IMR-90 (cell line): ENCODE results near the gene PYY. TPM values are rescaled to one million over a fixed set of nuclear protein-coding genes. Genes with fewer than 3 reads are reported as not detected.

Experiments
- ATAC-seq: fragments of 200-7000 bp; cut with Tn5 transposase; 2 replicates; pipeline ENCODE4 v1.9.1; 2020; ENCODE audit warnings: low read depth, mild to moderate bottlenecking, moderate library complexity
- BruUV-seq: library from RNA; stranded (reverse); fragments of 400-500 nt; replicated peaks from 2 replicates; lab custom pipeline; 2021; lab: Mats Ljungman, UMichigan
- CTCF ChIA-PET: fragments of 300-600 bp; formaldehyde crosslinking; extraction: SDS; loops from one replicate; lab custom pipeline; 2021; ENCODE audit warnings: antibody characterized with exemption; lab: Yijun Ruan, JAX
- POLR2A ChIA-PET: fragments of 300-600 bp; sonication (Branson Sonifier 250); formaldehyde crosslinking; loops from one replicate; lab custom pipeline; 2022; ENCODE audit warnings: antibody characterized with exemption; ENCODE audit not compliant: unreplicated experiment; lab: Charles Lee
- DNase-seq: peaks from one replicate; pipeline ENCODE4 v3.0.0; 2013
- H2AFZ ChIP-seq: replicated peaks from 2 replicates; pipeline ENCODE3; 2013; ENCODE audit warnings: low read length, mild to moderate bottlenecking; ENCODE audit not compliant: poor library complexity
- H2AK5ac ChIP-seq: 2 replicates; pipeline ENCODE4 v1.6.1; 2013; ENCODE audit warnings: low read depth, low read length, inconsistent platforms
- H2AK9ac ChIP-seq: replicated peaks from 2 replicates; pipeline ENCODE3; 2013; ENCODE audit warnings: mild to moderate bottlenecking, low read depth, low read length, moderate library complexity; ENCODE audit not compliant: poor library complexity
- H2BK120ac ChIP-seq: 2 replicates; pipeline ENCODE4 v1.6.1; 2013; ENCODE audit warnings: low read depth, low read length, inconsistent platforms
- H2BK15ac ChIP-seq: 3 replicates; pipeline ENCODE4 v1.6.1; 2013; ENCODE audit warnings: low read depth, low read length, inconsistent platforms
- H2BK20ac ChIP-seq: 2 replicates; pipeline ENCODE4 v1.6.1; 2013; ENCODE audit warnings: low read depth, mild to moderate bottlenecking, inconsistent platforms, low read length, moderate library complexity
- H2BK5ac ChIP-seq: 2 replicates; pipeline ENCODE4 v1.6.1; 2013; ENCODE audit warnings: mild to moderate bottlenecking, low read depth, low read length, inconsistent platforms; ENCODE audit not compliant: poor library complexity, severe bottlenecking
- H3K14ac ChIP-seq: replicated peaks from 2 replicates; pipeline ENCODE4 v1.6.1; 2013; ENCODE audit warnings: low read depth, low read length, inconsistent platforms
- H3K18ac ChIP-seq: 2 replicates; pipeline ENCODE4 v1.6.1; 2013; ENCODE audit warnings: low read depth, low read length, control low read depth
- H3K23ac ChIP-seq: 2 replicates; pipeline ENCODE4 v1.6.1; 2013; ENCODE audit warnings: low read depth, low read length, inconsistent platforms
- H3K27ac ChIP-seq: 2 replicates; pipeline ENCODE4 v1.5.1; 2013; ENCODE audit warnings: mild to moderate bottlenecking, control low read depth, low read length; ENCODE audit not compliant: insufficient read depth
- H3K27me3 ChIP-seq: 2 replicates; pipeline ENCODE4 v1.6.1; 2013; ENCODE audit warnings: low read length; ENCODE audit not compliant: control insufficient read depth, insufficient read depth
- H3K36me3 ChIP-seq: 2 replicates; pipeline ENCODE4 v1.6.1; 2013; ENCODE audit warnings: low read length, mixed read lengths; ENCODE audit not compliant: control insufficient read depth, insufficient read depth
- H3K4ac ChIP-seq: 2 replicates; pipeline ENCODE4 v1.6.1; 2013; ENCODE audit warnings: low read depth, low read length, inconsistent platforms
- H3K4me1 ChIP-seq: 2 replicates; pipeline ENCODE4 v1.6.1; 2013; ENCODE audit warnings: low read length, mixed read lengths; ENCODE audit not compliant: control insufficient read depth, insufficient read depth
- H3K4me2 ChIP-seq: 2 replicates; pipeline ENCODE4 v1.6.1; 2013; ENCODE audit warnings: low read depth, mild to moderate bottlenecking, control low read depth, low read length, moderate library complexity
- H3K4me3 ChIP-seq: 2 replicates; pipeline ENCODE4 v1.5.1; 2013; ENCODE audit warnings: low read depth, mild to moderate bottlenecking, control low read depth, low read length, moderate library complexity; ENCODE audit not compliant: insufficient read depth
- H3K56ac ChIP-seq: 2 replicates; pipeline ENCODE4 v1.6.1; 2013; ENCODE audit warnings: low read length, inconsistent platforms; ENCODE audit not compliant: insufficient read depth; ENCODE audit errors: extremely low read depth
- H3K79me1 ChIP-seq, 2 experiments: 2 replicates each; pipeline ENCODE4 v1.6.1; 2013; ENCODE audit warnings: low read length in 2 of 2, inconsistent platforms in 1 of 2, low read depth in 1 of 2
- H3K9ac ChIP-seq: 2 replicates; pipeline ENCODE4 v1.6.1; 2013; ENCODE audit warnings: low read depth, low read length, control low read depth
- H3K9me1 ChIP-seq: 2 replicates; pipeline ENCODE4 v1.6.1; 2013; ENCODE audit warnings: low read length, inconsistent platforms; ENCODE audit not compliant: insufficient read depth
- H3K9me3 ChIP-seq: 2 replicates; pipeline ENCODE4 v1.6.1; 2013; ENCODE audit warnings: low read length; ENCODE audit not compliant: control insufficient read depth, insufficient read depth
- H4K20me1 ChIP-seq: 2 replicates; pipeline ENCODE4 v1.6.1; 2013; ENCODE audit warnings: low read length, inconsistent platforms; ENCODE audit not compliant: insufficient read depth
- H4K5ac ChIP-seq: 2 replicates; pipeline ENCODE4 v1.6.1; 2013; ENCODE audit warnings: mild to moderate bottlenecking, low read depth, low read length, control low read depth
- H4K8ac ChIP-seq, 2 experiments: 2 replicates each; pipeline ENCODE4 v1.6.1; 2013; ENCODE audit warnings: low read depth in 2 of 2, low read length in 2 of 2, control low read depth in 1 of 2, inconsistent platforms in 1 of 2
- H4K91ac ChIP-seq: 2 replicates; pipeline ENCODE4 v1.6.1; 2013; ENCODE audit warnings: low read depth, low read length, inconsistent platforms; ENCODE audit not compliant: insufficient read depth
- CEBPB ChIP-seq: IDR thresholded peaks from 2 replicates; pipeline ENCODE4 v1.6.1; 2012; ENCODE audit warnings: low read depth, low read length, improper control_type of control experiment
- RFX5 ChIP-seq: IDR thresholded peaks from 2 replicates; pipeline ENCODE4 v1.8.0; 2012; ENCODE audit warnings: low read depth, mild to moderate bottlenecking, low read length, moderate library complexity
- WGBS, 2 experiments: methylation state at CpG; one replicate each; pipeline versions ENCODE4 v1.1.5 to v1.1.7; 2013; ENCODE audit warnings: missing lambda C conversion rate in 2 of 2; ENCODE audit not compliant: insufficient read length in 1 of 2; ENCODE audit errors: extremely low coverage in 2 of 2; 5-methylcytosine and 5-hydroxymethylcytosine counted together
- dilution Hi-C: fragments of 300-500 bp; cut with HindIII; formaldehyde crosslinking; loops from one replicate; pipeline ENCODE4 v1.14.3; 2018; ENCODE audit warnings: low sequenced_read_pairs; ENCODE audit not compliant: unreplicated experiment
- in situ Hi-C: fragments of 300-500 bp; cut with MboI; formaldehyde crosslinking; loops from 3 replicates; pipeline ENCODE4 v1.14.3; 2019; ENCODE audit warnings: low sequenced_read_pairs, inconsistent platforms, mixed read lengths
- intact Hi-C: fragments of 100-400 bp; cut with micrococcal nuclease; formaldehyde crosslinking; loops from 2 replicates; pipeline ENCODE4 v1.10.0; 2022
- polyA plus RNA-seq, 3 experiments: library from polyadenylated mRNA; depleted of rRNA; stranded (reverse); fragments of >200 nt; gene quantifications; 2 replicates each; pipeline ENCODE4 v1.2.3, GENCODE V29; 2012; ENCODE audit warnings: low replicate concordance in 1 of 3
- total RNA-seq: library from RNA; depleted of rRNA; stranded (reverse); fragments of >200 nt; gene quantifications from 2 replicates; pipeline ENCODE4 v1.2.3, GENCODE V29; 2012

PYY gene
- total and polyA plus RNA-seq, 2 of the 4 experiments (the other 2 are of a cell fraction), result not detected

GRCh38 chr17:43924558-43924957, 29.2 kb downstream of the PYY start:
- in situ Hi-C loops, result no loop called here
- Histone ChIP-seq H3K79me1 (no peaks in the 10 kb centered on the region), H3K23ac (no peak overlapping the region), H3K9ac (no peak overlapping the region), H3K4me2 (no peak overlapping the region), H3K18ac (no peak overlapping the region), H2AK5ac (no peak overlapping the region), H2BK5ac (no peak overlapping the region), H2BK20ac (no peak overlapping the region), H3K9me3 (no peaks in the 10 kb centered on the region), H2BK120ac (no peak overlapping the region), H2AK9ac (no peak overlapping the region), H4K20me1 (no peaks in the 10 kb centered on the region), H2AFZ (no peak overlapping the region), H3K36me3 (no peaks in the 10 kb centered on the region), H3K56ac (no peak overlapping the region), H4K8ac (no peak overlapping the region), H3K4me3 (no peak overlapping the region), H3K27me3 (peaks cover 75% of the 10 kb centered on the region), H3K27ac (no peak overlapping the region), H4K5ac (no peak overlapping the region), H3K14ac (no peak overlapping the region), H4K91ac (no peak overlapping the region), H2BK15ac (no peak overlapping the region), H3K4me1 (no peaks in the 10 kb centered on the region), H3K9me1 (no peaks in the 10 kb centered on the region), H3K4ac (no peak overlapping the region)
- dilution Hi-C loops, result no loop called here
- 56% methylated on average over 1 of the region's 2 CpGs; no CpG with 5 or more reads in 1 of the 2 experiments for WGBS, 2 experiments
- no TSS peak for BruUV-seq
- TF ChIP-seq CEBPB (peak; percentile 21; the same call in 1 of the 2 replicates), RFX5 (no peak)
- ChIA-PET CTCF (interaction anchor here (2.1 kb wide), 1 partner anchor 14 kb away, joined by 10 read pairs; no protein-coding TSS in a partner anchor), POLR2A (no interaction called here)
- DNase-seq, result no peak
- intact Hi-C loops, result no loop called here
- ATAC-seq, result no peak
